ENCODE data around the gene NOTUM. TPM values are rescaled to one million over a fixed set of nuclear protein-coding genes. Genes with fewer than 3 reads are reported as not detected.

NOTUM gene
- total RNA-seq, 1 experiment from 2014 or later, result not detected

DNA sequence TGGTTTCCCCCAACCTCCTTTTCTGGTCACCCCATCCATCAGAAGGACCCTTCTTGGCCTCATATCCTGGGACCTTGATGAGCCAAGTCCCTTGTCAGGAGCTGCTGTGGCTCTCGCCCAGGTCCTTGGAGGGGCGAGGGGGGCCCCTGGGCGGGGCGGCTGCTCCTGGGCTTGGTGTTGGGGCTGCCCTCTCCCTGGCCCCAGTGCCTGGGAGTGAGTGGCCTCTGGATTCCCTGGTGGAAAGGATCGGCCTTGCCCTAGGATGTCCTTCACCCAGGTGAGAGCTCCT, 6.2 kb upstream of the NOTUM start:
- Histone ChIP-seq H3K9me3 (ENCODE audit: low read depth, low read length, poor library complexity, severe bottlenecking) (no peaks in the 10 kb centered on the region), H3K36me3 (ENCODE audit: insufficient read depth, low read length, poor library complexity, severe bottlenecking) (no peaks in the 10 kb centered on the region), H3K4me3 (ENCODE audit: low read depth, low read length, poor library complexity, severe bottlenecking) (no peak overlapping the region), H3K27me3 (replicated peaks; ENCODE audit: insufficient read depth, low read depth, low read length, poor library complexity) (peaks cover 11% of the 10 kb centered on the region), H3K4me1 (ENCODE audit: insufficient read depth, low read length, poor library complexity, severe bottlenecking) (peaks cover 7% of the 10 kb centered on the region), H3K27ac (ENCODE audit: low read depth, low read length, poor library complexity, severe bottlenecking) (no peak overlapping the region)
- BruUV-seq (replicated peaks), result no TSS peak
- POLR2A ChIA-PET (ENCODE audit: low non-redundant PET), result no interaction called here
- DNase-seq (ENCODE audit: low spot score), result no peak
- CTCF ChIA-PET, result interaction anchor here (1.6 kb wide), 1 partner anchor 8 kb away, joined by 4 read pairs; no protein-coding TSS in a partner anchor
- TF ChIP-seq, protein P1, sequence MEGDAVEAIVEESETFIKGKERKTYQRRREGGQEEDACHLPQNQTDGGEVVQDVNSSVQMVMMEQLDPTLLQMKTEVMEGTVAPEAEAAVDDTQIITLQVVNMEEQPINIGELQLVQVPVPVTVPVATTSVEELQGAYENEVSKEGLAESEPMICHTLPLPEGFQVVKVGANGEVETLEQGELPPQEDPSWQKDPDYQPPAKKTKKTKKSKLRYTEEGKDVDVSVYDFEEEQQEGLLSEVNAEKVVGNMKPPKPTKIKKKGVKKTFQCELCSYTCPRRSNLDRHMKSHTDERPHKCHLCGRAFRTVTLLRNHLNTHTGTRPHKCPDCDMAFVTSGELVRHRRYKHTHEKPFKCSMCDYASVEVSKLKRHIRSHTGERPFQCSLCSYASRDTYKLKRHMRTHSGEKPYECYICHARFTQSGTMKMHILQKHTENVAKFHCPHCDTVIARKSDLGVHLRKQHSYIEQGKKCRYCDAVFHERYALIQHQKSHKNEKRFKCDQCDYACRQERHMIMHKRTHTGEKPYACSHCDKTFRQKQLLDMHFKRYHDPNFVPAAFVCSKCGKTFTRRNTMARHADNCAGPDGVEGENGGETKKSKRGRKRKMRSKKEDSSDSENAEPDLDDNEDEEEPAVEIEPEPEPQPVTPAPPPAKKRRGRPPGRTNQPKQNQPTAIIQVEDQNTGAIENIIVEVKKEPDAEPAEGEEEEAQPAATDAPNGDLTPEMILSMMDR (conservative IDR thresholded peaks at IDR 0.05; ENCODE audit: low read depth, low read length), result no peak
- TF ChIP-seq EZH2 (IDR thresholded peaks at IDR 0.05; ENCODE audit: borderline replicate concordance, low read depth, low read length, poor library complexity, severe bottlenecking), result no peak
- intact Hi-C loops (cut with micrococcal nuclease; ENCODE audit: unreplicated experiment), result no loop called here

DNA sequence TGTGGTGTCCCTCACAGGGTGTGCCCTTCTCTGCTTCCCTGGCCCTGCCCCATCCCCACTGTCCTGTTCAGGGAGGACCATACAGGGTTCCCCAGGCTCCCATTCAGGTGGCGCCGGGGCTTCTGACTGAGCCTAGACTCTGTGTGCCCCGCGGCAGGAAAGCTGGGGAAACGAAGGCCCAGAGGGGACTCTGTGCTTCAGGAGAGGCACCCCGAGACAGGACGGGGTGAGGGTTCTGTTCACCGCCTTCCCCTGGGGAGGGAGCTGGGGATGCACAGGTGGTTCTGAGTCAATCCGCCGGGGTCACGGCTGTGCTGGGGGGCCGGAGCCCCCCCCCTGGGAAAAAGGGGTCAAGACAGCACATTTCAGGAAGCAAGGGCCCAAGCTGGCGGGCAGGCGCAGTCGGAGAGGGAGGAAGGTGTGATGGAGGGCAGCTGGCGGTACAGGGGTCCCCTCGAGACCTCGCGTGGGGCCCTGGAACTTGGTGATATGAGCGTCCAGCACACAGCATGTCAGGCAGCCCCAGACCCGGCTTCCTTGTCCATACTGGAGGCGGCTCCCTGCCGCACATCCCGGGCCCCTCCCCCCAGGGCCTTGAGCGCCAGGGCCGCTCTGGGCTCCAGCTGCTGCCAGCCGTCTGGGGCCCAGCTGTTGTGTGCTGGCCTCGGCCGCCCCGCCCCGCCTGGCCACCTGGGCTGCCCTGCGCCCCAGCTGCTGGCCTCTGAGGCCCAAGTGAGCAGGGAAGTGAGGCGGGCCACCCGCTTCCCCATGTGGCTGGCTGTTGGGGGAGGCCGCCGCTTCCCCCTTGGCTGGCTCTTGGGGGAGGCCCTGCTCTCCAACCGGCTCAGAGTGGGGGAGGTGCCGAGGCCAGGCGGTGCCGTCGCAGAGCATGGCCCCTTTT, 5.6 kb upstream of the NOTUM start:
- Histone ChIP-seq H3K27me3 (replicated peaks; ENCODE audit: insufficient read depth, low read depth, low read length, poor library complexity) (peaks cover 17% of the 10 kb centered on the region), H3K4me1 (ENCODE audit: insufficient read depth, low read length, poor library complexity, severe bottlenecking) (peaks cover 7% of the 10 kb centered on the region), H3K27ac (ENCODE audit: low read depth, low read length, poor library complexity, severe bottlenecking) (no peak overlapping the region), H3K9me3 (ENCODE audit: low read depth, low read length, poor library complexity, severe bottlenecking) (no peaks in the 10 kb centered on the region), H3K4me3 (ENCODE audit: low read depth, low read length, poor library complexity, severe bottlenecking) (no peak overlapping the region), H3K36me3 (ENCODE audit: insufficient read depth, low read length, poor library complexity, severe bottlenecking) (no peaks in the 10 kb centered on the region)
- intact Hi-C loops (cut with micrococcal nuclease; ENCODE audit: unreplicated experiment), result no loop called here
- TF ChIP-seq, protein P1 (conservative IDR thresholded peaks at IDR 0.05; ENCODE audit: low read depth, low read length), result no peak
- TF ChIP-seq EZH2 (IDR thresholded peaks at IDR 0.05; ENCODE audit: borderline replicate concordance, low read depth, low read length, poor library complexity, severe bottlenecking), result no peak
- DNase-seq (ENCODE audit: low spot score), result no peak
- ChIA-PET POLR2A (ENCODE audit: low non-redundant PET) (no interaction called here), CTCF (interaction anchor here (1.6 kb wide), 1 partner anchor 7 kb away, joined by 4 read pairs; no protein-coding TSS in a partner anchor)
- BruUV-seq (replicated peaks), result no TSS peak

DNA sequence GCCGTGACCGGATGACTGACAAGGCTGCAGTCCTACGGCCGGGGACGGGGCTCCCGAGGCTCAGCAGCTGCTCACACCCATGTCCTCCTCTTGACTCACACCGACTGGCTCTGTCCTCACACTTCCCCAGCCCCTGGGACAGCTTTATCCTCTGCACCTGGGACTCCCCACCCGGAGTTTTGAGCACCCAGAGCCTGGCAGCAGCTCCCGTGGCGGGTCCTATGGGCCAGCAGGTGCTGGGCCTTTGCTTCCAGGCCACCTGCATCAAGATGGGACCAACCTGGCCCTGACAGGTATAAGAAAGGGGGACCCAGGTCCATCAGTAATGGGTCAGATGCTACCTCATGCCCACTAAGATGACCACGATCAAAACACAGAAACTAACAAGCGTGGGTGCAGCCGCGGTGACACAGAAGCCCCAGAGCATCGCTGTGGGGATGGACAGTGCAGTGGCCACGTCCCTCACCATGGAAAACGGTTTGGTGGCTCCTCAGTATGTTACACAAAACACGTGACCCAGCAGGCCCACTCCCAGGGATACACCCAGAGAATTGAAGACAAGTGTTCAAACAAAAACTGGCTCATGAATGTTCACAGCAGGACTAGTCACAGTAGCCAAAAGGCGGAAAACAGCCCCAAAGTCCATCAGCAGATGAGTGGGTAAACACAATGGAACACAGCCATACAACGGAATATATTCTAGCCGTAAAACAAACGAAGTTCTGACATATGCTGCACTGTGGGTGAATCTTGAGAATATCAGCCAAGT, 3.3 kb upstream of the NOTUM start:
- Histone ChIP-seq H3K27ac (ENCODE audit: low read depth, low read length, poor library complexity, severe bottlenecking) (no peak overlapping the region), H3K4me1 (ENCODE audit: insufficient read depth, low read length, poor library complexity, severe bottlenecking) (peaks cover 7% of the 10 kb centered on the region), H3K27me3 (replicated peaks; ENCODE audit: insufficient read depth, low read depth, low read length, poor library complexity) (peaks cover 35% of the 10 kb centered on the region), H3K4me3 (ENCODE audit: low read depth, low read length, poor library complexity, severe bottlenecking) (no peak overlapping the region), H3K9me3 (ENCODE audit: low read depth, low read length, poor library complexity, severe bottlenecking) (no peaks in the 10 kb centered on the region), H3K36me3 (ENCODE audit: insufficient read depth, low read length, poor library complexity, severe bottlenecking) (no peaks in the 10 kb centered on the region)
- no peak for DNase-seq (ENCODE audit: low spot score)
- POLR2A ChIA-PET (ENCODE audit: low non-redundant PET), result no interaction called here
- BruUV-seq (replicated peaks), result no TSS peak
- CTCF ChIA-PET, result interaction anchor here (0.6 to 0.7 kb wide), 2 partner anchors 58 to 280 kb away, joined by 5 to 6 read pairs; partner anchors contain the start of genes ARL16 and HGS
- intact Hi-C loops (cut with micrococcal nuclease; ENCODE audit: unreplicated experiment), result no loop called here
- TF ChIP-seq, protein P1 (conservative IDR thresholded peaks at IDR 0.05; ENCODE audit: low read depth, low read length), result no peak
- TF ChIP-seq EZH2 (IDR thresholded peaks at IDR 0.05; ENCODE audit: borderline replicate concordance, low read depth, low read length, poor library complexity, severe bottlenecking), result no peak

Data from A673 (cell line).